ENCODE results near the gene CBR4. TPM values are rescaled to one million over a fixed set of nuclear protein-coding genes. Genes with fewer than 3 reads are reported as not detected.

The CBR4 gene
- total and polyA plus RNA-seq, 2 donors: 13.7 to 18.1 TPM

GRCh38 chr4:169050284-169050683, 40.2 kb upstream of the CBR4 start:
- Histone ChIP-seq H3K4me1 (ENCODE audit: control insufficient read depth in 2 of 2, insufficient read depth in 2 of 2, low read length in 2 of 2) (no peaks in the 10 kb centered on the region), H3K4me3 (ENCODE audit: low read length in 2 of 2) (no peak overlapping the region), H3K27me3 (ENCODE audit: control insufficient read depth in 2 of 2, insufficient read depth in 1 of 2, low read length in 1 of 2) (no peaks in the 10 kb centered on the region), H3K27ac (ENCODE audit: low read depth in 1 of 2, low read length in 1 of 2) (no peak overlapping the region), H3K36me3 (ENCODE audit: control insufficient read depth in 2 of 2, insufficient read depth in 2 of 2, low read length in 1 of 2) (no peaks in the 10 kb centered on the region), H3K9me3 (ENCODE audit: control insufficient read depth in 2 of 2, insufficient read depth in 1 of 2, low read length in 1 of 2) (no peaks in the 10 kb centered on the region)
- no peak for DNase-seq (ENCODE audit: low read depth in 6 of 9, low spot score in 9 of 9)
- 91% methylated on average over 7 of the region's 7 CpGs for WGBS

GRCh38 chr4:169048868-169049414, 38.9 kb upstream of the CBR4 start:
- H3K4me1 ChIP-seq (ENCODE audit: control insufficient read depth in 2 of 2, insufficient read depth in 2 of 2, low read length in 2 of 2): no peaks in the 10 kb centered on the region
- no peaks in the 10 kb centered on the region for H3K9me3 ChIP-seq (ENCODE audit: control insufficient read depth in 2 of 2, insufficient read depth in 1 of 2, low read length in 1 of 2)
- no peak overlapping the region for H3K27ac ChIP-seq (ENCODE audit: low read depth in 1 of 2, low read length in 1 of 2)
- WGBS: 99% methylated on average over 9 of the region's 9 CpGs
- no peaks in the 10 kb centered on the region for H3K36me3 ChIP-seq (ENCODE audit: control insufficient read depth in 2 of 2, insufficient read depth in 2 of 2, low read length in 1 of 2)
- DNase-seq (ENCODE audit: low read depth in 6 of 9, low spot score in 9 of 9): no peak
- no peaks in the 10 kb centered on the region for H3K27me3 ChIP-seq (ENCODE audit: control insufficient read depth in 2 of 2, insufficient read depth in 1 of 2, low read length in 1 of 2)
- H3K4me3 ChIP-seq (ENCODE audit: low read length in 2 of 2): no peak overlapping the region

GRCh38 chr4:169047956-169048355, 37.9 kb upstream of the CBR4 start:
- H3K36me3 ChIP-seq (ENCODE audit: control insufficient read depth in 2 of 2, insufficient read depth in 2 of 2, low read length in 1 of 2): no peaks in the 10 kb centered on the region
- no peaks in the 10 kb centered on the region for H3K9me3 ChIP-seq (ENCODE audit: control insufficient read depth in 2 of 2, insufficient read depth in 1 of 2, low read length in 1 of 2)
- H3K27me3 ChIP-seq (ENCODE audit: control insufficient read depth in 2 of 2, insufficient read depth in 1 of 2, low read length in 1 of 2): no peaks in the 10 kb centered on the region
- WGBS: 94% methylated on average over 4 of the region's 4 CpGs
- no peak overlapping the region for H3K27ac ChIP-seq (ENCODE audit: low read depth in 1 of 2, low read length in 1 of 2)
- H3K4me1 ChIP-seq (ENCODE audit: control insufficient read depth in 2 of 2, insufficient read depth in 2 of 2, low read length in 2 of 2): no peaks in the 10 kb centered on the region
- DNase-seq (ENCODE audit: low read depth in 6 of 9, low spot score in 9 of 9): no peak
- no peak overlapping the region for H3K4me3 ChIP-seq (ENCODE audit: low read length in 2 of 2)

- WGBS: 80% methylated on average over 15 of the region's 15 CpGs
- no peaks in the 10 kb centered on the region for H3K27me3 ChIP-seq (ENCODE audit: control insufficient read depth in 2 of 2, insufficient read depth in 1 of 2, low read length in 1 of 2)
- H3K27ac ChIP-seq (ENCODE audit: low read depth in 1 of 2, low read length in 1 of 2): no peak overlapping the region
- H3K4me1 ChIP-seq (ENCODE audit: control insufficient read depth in 2 of 2, insufficient read depth in 2 of 2, low read length in 2 of 2): no peaks in the 10 kb centered on the region
- H3K9me3 ChIP-seq (ENCODE audit: control insufficient read depth in 2 of 2, insufficient read depth in 1 of 2, low read length in 1 of 2): no peaks in the 10 kb centered on the region
- no peak overlapping the region for H3K4me3 ChIP-seq (ENCODE audit: low read length in 2 of 2)
- no peaks in the 10 kb centered on the region for H3K36me3 ChIP-seq (ENCODE audit: control insufficient read depth in 2 of 2, insufficient read depth in 2 of 2, low read length in 1 of 2)
- no peak for DNase-seq (ENCODE audit: low read depth in 6 of 9, low spot score in 9 of 9)
These were observed 36.0 kb upstream of the CBR4 start for GRCh38 chr4:169045862-169046584.

GRCh38 chr4:169044714-169045447, 34.8 kb upstream of the CBR4 start:
- over 99% methylated on average over 5 of the region's 5 CpGs for WGBS
- Histone ChIP-seq H3K27ac (ENCODE audit: low read depth in 1 of 2, low read length in 1 of 2) (no peak overlapping the region), H3K4me3 (ENCODE audit: low read length in 2 of 2) (no peak overlapping the region), H3K36me3 (ENCODE audit: control insufficient read depth in 2 of 2, insufficient read depth in 2 of 2, low read length in 1 of 2) (no peaks in the 10 kb centered on the region), H3K27me3 (ENCODE audit: control insufficient read depth in 2 of 2, insufficient read depth in 1 of 2, low read length in 1 of 2) (no peaks in the 10 kb centered on the region), H3K9me3 (ENCODE audit: control insufficient read depth in 2 of 2, insufficient read depth in 1 of 2, low read length in 1 of 2) (no peaks in the 10 kb centered on the region), H3K4me1 (ENCODE audit: control insufficient read depth in 2 of 2, insufficient read depth in 2 of 2, low read length in 2 of 2) (no peaks in the 10 kb centered on the region)
- no peak for DNase-seq (ENCODE audit: low read depth in 6 of 9, low spot score in 9 of 9)

DNA sequence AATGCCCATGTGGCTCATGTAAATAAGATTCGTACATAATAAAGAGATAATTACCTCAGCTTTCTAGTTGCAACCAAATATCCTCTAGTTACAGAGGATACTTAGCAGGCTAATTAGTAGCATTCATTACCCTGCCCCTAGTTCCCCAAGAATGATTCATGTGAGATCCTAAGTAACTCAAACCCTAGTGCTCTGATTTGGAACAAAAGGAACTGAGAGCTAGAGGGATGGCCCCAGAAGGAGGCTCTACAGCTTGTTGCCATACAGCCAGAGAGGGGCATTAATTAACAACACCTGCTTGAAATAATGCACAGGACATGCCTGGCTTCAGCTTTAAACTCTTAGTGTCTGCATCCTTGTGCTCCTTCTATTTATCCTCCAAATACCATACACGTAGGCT, 32.6 kb upstream of the CBR4 start:
- no peak overlapping the region for H3K4me3 ChIP-seq (ENCODE audit: low read length in 2 of 2)
- no peaks in the 10 kb centered on the region for H3K9me3 ChIP-seq (ENCODE audit: control insufficient read depth in 2 of 2, insufficient read depth in 1 of 2, low read length in 1 of 2)
- H3K27me3 ChIP-seq (ENCODE audit: control insufficient read depth in 2 of 2, insufficient read depth in 1 of 2, low read length in 1 of 2): no peaks in the 10 kb centered on the region
- H3K36me3 ChIP-seq (ENCODE audit: control insufficient read depth in 2 of 2, insufficient read depth in 2 of 2, low read length in 1 of 2): no peaks in the 10 kb centered on the region
- H3K4me1 ChIP-seq (ENCODE audit: control insufficient read depth in 2 of 2, insufficient read depth in 2 of 2, low read length in 2 of 2): no peaks in the 10 kb centered on the region
- no peak overlapping the region for H3K27ac ChIP-seq (ENCODE audit: low read depth in 1 of 2, low read length in 1 of 2)
- 96% methylated on average over 2 of the region's 2 CpGs for WGBS
- DNase-seq (ENCODE audit: low read depth in 6 of 9, low spot score in 9 of 9): no peak

- no peaks in the 10 kb centered on the region for H3K36me3 ChIP-seq (ENCODE audit: control insufficient read depth in 2 of 2, insufficient read depth in 2 of 2, low read length in 1 of 2)
- H3K4me1 ChIP-seq (ENCODE audit: control insufficient read depth in 2 of 2, insufficient read depth in 2 of 2, low read length in 2 of 2): peaks cover 0 to 2% of the 10 kb centered on the region in 2 donors
- WGBS: 96% methylated on average over 7 of the region's 7 CpGs
- H3K9me3 ChIP-seq (ENCODE audit: control insufficient read depth in 2 of 2, insufficient read depth in 1 of 2, low read length in 1 of 2): no peaks in the 10 kb centered on the region
- H3K27me3 ChIP-seq (ENCODE audit: control insufficient read depth in 2 of 2, insufficient read depth in 1 of 2, low read length in 1 of 2): no peaks in the 10 kb centered on the region
- H3K4me3 ChIP-seq (ENCODE audit: low read length in 2 of 2): no peak overlapping the region
- no peak for DNase-seq (ENCODE audit: low read depth in 6 of 9, low spot score in 9 of 9)
- no peak overlapping the region for H3K27ac ChIP-seq (ENCODE audit: low read depth in 1 of 2, low read length in 1 of 2)
These were observed 30.7 kb upstream of the CBR4 start for GRCh38 chr4:169040559-169041261.

DNA sequence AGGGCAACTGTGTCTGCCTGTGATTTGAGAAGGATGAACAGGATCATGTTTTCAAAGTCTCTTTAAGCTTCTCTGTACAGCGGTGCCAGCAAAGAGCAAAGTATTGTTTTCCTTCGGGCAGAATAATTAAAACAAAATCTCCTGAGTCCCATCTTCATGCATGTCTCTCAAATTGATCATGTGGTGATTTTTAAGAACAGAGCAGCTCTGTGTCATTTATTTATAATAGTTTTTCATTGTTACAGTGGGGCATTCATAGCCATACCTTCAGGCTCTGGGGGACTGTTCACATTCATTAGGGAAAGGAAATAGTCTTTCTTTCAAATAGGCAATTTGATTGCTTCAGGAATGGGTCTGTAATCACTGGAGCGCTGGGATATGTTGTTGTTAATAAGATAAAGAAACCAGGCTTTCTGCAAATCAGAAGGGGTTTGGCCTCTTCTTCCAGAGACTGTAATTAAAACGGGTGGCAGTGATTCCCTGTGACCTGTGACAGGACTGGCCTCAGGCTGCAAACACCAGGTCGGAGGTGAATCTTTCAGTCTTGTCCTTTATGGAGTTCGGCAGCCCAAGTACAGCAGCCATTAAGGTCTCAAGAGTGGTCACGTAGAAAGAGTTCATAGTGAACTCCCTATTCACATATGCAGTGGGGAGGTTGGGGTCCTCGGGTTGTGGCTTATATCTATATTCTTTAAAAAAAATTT, 29.3 kb upstream of the CBR4 start:
- Histone ChIP-seq H3K4me1 (ENCODE audit: control insufficient read depth in 2 of 2, insufficient read depth in 2 of 2, low read length in 2 of 2) (peaks cover 0 to 2% of the 10 kb centered on the region in 2 donors), H3K27ac (ENCODE audit: low read depth in 1 of 2, low read length in 1 of 2) (no peak overlapping the region), H3K4me3 (ENCODE audit: low read length in 2 of 2) (no peak overlapping the region), H3K27me3 (ENCODE audit: control insufficient read depth in 2 of 2, insufficient read depth in 1 of 2, low read length in 1 of 2) (no peaks in the 10 kb centered on the region), H3K9me3 (ENCODE audit: control insufficient read depth in 2 of 2, insufficient read depth in 1 of 2, low read length in 1 of 2) (no peaks in the 10 kb centered on the region), H3K36me3 (ENCODE audit: control insufficient read depth in 2 of 2, insufficient read depth in 2 of 2, low read length in 1 of 2) (no peaks in the 10 kb centered on the region)
- no peak for DNase-seq (ENCODE audit: low read depth in 6 of 9, low spot score in 9 of 9)
- 95% methylated on average over 8 of the region's 8 CpGs for WGBS
